GM19238 (cell line): ENCODE results near the gene CCDC12.

Experiments used
- DNase-seq: peaks from one replicate; pipeline ENCODE4 v3.0.0; 2011; ENCODE audit warnings: low spot score; ENCODE audit not compliant: insufficient read length

Gene CCDC12

DNA sequence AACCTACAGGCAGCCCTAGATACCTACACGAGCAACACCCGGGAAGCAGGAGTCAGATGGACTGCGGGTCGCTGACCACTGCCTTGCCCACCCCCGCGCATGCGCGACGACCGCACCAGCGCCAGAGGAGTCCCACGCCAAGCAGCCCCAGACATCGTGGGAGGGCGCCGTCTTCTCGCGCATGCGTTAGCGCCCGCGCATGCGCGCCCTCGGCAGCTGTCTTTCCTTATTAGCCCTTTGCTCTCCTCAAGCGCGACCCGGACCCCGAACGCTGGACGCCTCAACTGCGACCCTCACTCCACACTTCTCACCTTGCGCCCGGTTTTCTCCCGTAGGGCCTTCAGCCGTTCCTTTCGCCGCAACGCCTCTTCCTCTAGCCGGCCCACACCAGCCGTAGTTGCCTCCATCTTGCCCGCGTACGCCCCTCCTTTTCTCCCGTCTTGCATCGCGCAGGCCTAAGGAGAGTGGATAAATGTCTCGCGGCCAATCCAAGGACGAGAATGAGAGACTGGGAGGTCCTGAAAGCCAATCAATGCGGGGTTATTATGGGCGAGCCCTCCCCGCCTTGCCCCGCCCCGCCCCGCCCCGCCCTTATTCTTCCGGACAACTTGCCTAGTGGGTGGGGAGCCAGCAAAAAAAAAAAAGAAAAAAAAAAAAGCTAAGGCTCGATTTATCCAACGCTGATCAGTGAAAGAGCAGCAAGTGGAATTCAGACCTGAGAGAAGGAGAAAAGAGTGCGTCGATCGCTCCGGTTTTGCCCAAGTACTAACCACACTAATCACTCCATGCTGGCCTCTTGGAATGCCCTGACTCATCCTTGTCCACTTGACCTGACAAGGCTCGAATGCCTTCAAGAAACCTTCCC, at the start of gene CCDC12:
TSS of gene CCDC12 (minus strand) at position 420 of the 865 bp plus-strand sequence. CDS start at position 407, 13 bp downstream.
- peak; percentile 96 for DNase-seq

DNA sequence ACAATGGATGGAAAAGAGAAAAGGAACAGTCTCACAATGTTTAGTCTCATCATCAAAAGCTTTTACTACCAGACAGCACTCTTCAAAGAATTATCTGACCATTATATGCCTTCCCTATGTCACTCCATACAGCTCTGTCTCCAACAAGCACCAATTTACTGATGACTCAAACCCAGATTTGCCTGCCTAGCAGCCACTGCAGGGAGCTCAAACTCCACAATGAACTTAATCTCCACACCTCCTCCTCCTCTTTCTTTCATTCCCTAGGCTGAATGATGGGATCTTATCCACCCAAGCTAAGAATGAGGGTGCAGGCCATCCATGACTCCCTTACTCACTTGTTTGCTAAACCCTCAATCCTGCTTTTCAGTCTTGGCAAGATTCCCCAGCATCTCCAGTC, 48.4 kb upstream of the CCDC12 start:
- DNase-seq = no peak

GRCh38 chr3:47022641-47023071, 46.1 kb upstream of the CCDC12 start:
- DNase-seq = no peak

DNA sequence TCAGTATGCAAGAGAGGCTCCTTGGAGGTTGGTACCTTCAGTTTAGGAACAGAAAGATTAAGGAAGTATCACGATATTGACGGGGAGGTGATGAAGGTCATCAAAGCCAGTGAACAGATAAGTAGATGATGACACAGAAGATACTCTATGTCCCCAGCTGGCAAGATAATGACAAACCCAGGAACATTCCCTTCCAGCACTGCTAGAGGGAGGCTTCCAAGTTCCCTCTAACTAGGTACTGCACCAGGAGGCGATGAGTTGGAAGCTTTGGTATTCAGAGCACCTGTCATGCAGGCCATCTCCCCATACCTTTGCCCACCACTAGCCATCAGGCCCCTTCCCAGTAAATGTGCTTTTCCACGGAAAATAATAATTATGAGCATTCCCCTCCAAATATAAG, 43.8 kb upstream of the CCDC12 start:
- DNase-seq = no peak

DNA sequence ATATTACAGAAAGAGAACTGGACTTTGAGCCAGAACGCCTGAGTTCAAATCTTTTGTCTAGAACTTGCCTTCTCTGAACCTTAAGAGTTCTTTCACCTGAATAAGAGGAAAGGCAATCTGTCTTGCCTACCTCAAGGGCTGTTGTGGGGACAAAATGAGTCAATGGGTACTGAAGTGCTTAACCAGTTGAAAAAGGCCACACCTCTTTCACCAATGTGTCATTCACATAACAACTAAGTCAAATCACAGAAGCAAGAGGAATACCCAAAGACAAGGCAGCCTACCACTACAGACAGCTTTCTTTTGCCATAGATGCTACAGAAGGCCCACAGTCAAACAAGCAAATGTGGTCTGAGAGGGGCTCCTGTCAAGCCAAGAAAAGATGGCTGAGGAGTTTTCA, 42.7 kb upstream of the CCDC12 start:
- no peak for DNase-seq

- DNase-seq = no peak
Measured at GRCh38 chr3:47018269-47018611, 41.7 kb upstream of the CCDC12 start.

DNA sequence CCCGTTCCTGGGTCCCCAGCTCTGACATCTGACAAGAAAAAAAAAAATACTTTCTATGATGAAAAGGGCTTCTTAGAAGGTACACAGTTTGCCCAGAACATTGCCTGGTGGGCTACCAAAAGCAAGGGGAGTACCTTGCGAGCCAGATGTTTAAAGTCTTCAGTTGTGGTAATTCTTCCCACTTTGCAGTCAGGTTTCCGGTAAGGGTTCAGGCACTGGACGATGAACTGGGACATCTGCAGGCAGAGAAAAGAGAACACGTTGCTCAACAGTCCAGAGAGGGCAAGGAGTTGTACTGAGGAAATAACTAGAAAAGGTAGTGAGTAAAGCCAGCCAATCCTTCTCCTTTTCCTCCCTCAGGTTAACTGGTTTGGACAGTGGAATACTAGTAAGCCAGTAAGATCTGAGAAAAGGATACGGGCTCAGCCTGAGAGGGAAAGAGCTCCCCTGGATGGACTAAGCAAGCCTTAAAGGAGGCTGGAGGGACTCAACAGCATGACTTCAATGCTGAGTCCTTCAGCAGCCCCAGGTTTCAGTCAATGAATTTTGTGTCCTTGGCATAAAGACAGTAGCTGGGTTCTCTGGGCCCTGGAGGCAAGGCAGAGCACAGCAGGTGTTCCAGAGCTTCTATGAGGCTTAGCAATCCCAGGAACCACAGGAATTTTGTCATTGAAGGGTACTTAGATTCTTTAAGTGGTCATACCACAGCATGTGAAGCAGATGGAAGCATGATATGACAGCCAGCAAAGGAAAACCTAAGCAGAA, 41.1 kb upstream of the CCDC12 start:
- DNase-seq = no peak

GRCh38 chr3:47016934-47017435, 40.4 kb upstream of the CCDC12 start:
- no peak for DNase-seq

DNA sequence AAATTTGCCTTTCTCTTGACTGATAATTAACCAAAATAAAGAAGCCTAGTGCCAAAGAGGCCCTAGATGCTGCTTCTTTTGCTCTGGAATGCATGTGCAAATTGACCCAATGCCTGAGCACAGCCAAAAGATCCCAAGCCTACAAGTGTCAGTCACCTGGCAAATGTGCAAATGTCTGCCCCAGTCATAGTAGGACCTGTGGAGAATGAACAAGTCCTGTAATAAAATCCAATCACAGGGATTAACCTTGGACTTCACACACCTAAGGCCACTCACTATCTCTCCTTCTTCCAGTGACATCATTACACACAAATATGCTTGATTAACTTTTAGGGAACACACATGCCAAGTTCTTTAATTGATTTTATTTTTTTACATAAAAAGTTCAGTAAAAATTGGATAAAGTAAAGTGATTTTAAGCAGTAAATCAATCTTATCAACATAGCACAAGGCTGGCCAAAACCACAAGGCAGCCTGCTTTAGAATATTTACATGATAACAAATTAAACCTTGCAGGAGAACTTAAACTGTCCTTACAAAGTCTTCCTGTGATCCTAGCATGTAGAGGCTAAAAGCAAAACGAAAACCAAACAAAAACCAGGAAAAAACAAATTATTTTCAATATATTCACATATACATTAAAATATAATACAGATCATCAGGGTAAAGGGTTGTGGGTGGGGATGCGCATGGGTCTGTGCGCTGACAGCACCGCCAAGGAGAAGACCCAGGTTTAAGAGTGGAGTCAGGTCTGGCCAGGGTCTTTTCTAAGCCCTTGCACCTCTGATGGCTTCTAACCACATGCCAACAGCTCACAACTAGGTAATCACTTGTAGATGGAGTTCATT, 39.8 kb upstream of the CCDC12 start:
- no peak for DNase-seq

DNA sequence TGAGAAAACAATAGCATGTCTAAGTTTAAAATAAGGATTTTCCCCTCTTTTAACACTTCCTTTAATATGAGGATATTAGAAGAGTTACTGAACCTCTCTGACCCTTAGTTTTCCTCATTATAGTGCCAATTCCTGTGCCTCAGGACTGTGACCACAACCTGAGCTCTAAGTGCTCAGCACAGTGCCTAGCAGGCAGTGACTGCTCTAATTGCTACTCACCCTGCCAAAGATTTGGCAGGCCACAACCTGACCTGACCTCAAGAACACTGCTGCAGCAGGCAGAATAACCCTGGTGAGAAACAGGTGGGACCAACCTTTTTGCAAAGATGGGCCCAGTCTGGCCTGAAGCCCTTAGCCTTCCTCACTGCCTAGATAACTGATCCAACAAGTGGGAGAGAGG, 38.6 kb upstream of the CCDC12 start:
- no peak for DNase-seq

DNA sequence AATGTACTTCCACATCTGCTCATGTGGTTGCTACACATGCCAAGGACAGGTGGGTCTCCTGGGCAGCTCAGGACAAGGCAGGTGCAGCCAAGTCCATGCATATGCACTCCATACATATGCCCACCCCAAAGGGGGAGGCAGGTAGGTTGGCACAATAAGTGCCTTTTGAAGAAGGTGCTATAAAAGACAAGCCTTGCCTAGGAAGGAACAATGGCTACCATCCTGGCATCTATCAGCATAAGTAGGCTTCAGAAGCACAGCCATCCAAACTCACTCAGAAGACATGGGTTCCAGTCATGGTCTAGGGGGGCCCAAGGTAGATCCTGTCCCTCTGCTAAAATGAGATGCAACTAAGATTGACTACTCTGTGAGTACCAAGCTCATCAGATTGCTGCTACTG, 37.5 kb upstream of the CCDC12 start:
- DNase-seq = no peak

GRCh38 chr3:47013231-47013630, 36.7 kb upstream of the CCDC12 start:
- no peak for DNase-seq

GRCh38 chr3:47012342-47013230, 36.0 kb upstream of the CCDC12 start:
- no peak for DNase-seq

- DNase-seq = no peak
Measured at GRCh38 chr3:47011371-47011770, 34.8 kb upstream of the CCDC12 start.

DNA sequence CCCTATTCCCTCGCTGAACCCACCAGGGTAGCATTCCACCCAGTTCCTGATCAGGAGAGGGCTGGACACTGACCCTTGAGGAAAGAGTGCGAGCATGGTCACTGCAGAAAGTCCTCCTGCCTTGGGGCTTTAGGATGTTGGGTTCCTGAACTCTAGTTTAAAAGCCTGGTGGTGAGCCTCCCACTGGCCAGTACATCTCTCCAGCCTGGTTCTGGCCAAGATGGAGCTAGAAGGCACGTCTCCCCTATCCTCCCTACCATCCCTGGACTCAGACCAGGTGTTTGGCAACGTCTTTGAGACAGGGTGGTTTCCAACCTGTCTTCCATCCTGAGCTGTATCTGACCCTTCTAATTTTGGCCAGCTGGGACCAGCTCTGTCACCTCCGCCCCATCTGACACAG, 34.4 kb upstream of the CCDC12 start:
- DNase-seq = no peak

GRCh38 chr3:47010111-47010712, 33.7 kb upstream of the CCDC12 start:
- DNase-seq = no peak

GRCh38 chr3:47009225-47010110, 32.9 kb upstream of the CCDC12 start:
- DNase-seq = peak; percentile 94

DNA sequence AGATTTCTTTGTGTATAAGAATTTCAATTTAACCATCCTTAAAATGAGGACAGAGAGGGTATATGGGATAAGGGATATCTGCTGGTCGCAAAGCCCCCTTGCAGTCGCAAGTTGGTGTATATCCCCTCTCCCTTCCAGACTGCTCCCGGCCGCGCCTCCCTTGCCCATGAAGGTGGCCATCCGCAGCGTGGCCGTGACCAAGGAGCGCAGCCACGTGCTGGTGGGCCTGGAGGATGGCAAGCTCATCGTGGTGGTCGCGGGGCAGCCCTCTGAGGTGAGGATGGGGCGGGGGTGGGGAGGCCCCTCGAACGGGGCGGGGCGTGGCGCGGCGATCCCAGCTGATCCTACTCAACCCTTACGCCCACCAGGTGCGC, 32.3 kb upstream of the CCDC12 start:
- no peak for DNase-seq

- no peak for DNase-seq
Measured at GRCh38 chr3:47008234-47008796, 31.8 kb upstream of the CCDC12 start.
